ENCODE measurements around the gene TUG1.

TUG1 gene

GRCh38 chr22:31005535-31005934, 36.5 kb downstream of the TUG1 start:
- no peak for DNase-seq

- no peak for DNase-seq
Observed at GRCh38 chr22:31019191-31019930, 50.3 kb downstream of the TUG1 start.

- DNase-seq, result no peak
Observed at GRCh38 chr22:31020334-31020733, 51.3 kb downstream of the TUG1 start.

- no peak for DNase-seq
Observed at GRCh38 chr22:31022516-31022915, 53.5 kb downstream of the TUG1 start.
